Cardiac fibroblast (primary cell): ENCODE data around the gene NTRK3.

ENCODE experiments used
- DNase-seq, 2 donors: peaks; one replicate each; pipeline versions ENCODE4 v3.0.0 to v3.0.0-alpha.2; 2010; ENCODE audit warnings: low read depth in 2 of 2
- H3K4me3 ChIP-seq, 2 donors: replicated peaks in 1 of 2; 1 replicate in 1 of 2; 2 replicates in 1 of 2; pipeline ENCODE4 v1.5.1; 2011; ENCODE audit warnings: low read depth in 2 of 2, low read length in 2 of 2, mild to moderate bottlenecking in 2 of 2, moderate library complexity in 1 of 2
- TF ChIP-seq, protein P1 (sequence below): IDR thresholded peaks from one replicate; pipeline ENCODE4 v1.5.1; 2011; ENCODE audit warnings: low read depth, mild to moderate bottlenecking, low read length, inconsistent platforms

The NTRK3 gene

GRCh38 chr15:88152672-88153071 lies 103.9 kb downstream of the NTRK3 start:
- TF ChIP-seq, protein P1, sequence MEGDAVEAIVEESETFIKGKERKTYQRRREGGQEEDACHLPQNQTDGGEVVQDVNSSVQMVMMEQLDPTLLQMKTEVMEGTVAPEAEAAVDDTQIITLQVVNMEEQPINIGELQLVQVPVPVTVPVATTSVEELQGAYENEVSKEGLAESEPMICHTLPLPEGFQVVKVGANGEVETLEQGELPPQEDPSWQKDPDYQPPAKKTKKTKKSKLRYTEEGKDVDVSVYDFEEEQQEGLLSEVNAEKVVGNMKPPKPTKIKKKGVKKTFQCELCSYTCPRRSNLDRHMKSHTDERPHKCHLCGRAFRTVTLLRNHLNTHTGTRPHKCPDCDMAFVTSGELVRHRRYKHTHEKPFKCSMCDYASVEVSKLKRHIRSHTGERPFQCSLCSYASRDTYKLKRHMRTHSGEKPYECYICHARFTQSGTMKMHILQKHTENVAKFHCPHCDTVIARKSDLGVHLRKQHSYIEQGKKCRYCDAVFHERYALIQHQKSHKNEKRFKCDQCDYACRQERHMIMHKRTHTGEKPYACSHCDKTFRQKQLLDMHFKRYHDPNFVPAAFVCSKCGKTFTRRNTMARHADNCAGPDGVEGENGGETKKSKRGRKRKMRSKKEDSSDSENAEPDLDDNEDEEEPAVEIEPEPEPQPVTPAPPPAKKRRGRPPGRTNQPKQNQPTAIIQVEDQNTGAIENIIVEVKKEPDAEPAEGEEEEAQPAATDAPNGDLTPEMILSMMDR, result no peak
- no peak overlapping the region for H3K4me3 ChIP-seq
- no peak for DNase-seq

DNA sequence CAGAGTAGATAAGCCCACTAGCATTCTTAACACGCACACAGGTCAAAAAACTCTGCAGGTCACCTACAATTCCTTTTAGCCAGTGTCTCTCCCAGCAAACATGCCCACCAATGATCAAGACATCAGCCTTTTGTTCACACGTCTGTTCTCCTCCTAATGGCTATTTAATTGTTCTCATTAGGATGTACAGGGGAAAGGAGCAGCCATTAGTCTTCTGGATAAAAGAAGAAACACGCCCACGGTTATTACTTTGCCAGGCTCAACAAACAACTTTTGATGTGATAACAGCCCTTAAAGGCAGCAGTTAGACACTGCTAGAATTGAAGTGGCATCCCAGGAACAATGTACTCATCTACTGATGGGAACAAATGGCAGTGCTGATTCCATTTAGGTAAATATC lies 108.8 kb downstream of the NTRK3 start:
- H3K4me3 ChIP-seq, result no peak overlapping the region
- DNase-seq, result no peak
- TF ChIP-seq, protein P1, result no peak

DNA sequence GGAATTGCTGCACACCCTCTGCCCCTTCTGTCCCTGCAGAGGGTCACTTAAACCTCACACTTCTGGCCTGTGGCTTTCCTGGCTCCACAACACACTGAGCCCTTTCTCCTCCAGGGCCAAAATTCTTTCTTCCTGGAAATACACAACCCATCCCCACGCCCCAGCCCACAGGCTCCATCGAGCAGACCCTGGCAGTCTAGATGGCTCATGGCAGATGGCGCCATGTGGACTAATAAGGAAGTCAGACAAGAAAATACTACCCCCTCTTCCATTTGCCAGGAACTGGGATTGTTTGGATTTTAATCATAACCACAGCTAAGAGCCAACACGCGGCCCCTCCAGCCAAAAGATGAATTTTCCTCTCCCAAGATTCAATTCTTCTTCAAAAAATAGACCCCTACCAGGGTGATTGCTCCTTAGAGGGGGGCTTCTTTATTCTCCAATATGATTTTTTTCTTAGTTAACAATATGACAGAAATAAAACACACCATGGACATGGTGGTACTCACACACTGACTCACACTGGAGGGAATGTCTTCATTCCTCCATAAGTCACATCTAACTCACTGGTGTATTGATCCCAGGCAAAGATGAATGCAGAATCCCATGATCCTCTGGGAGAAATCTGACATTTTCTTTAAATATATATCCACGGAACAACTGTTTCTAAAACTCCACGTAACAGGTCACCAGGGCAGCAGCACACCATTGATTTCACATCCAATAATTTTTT lies 111.5 kb downstream of the NTRK3 start:
- TF ChIP-seq, protein P1, result no peak
- no peak for DNase-seq
- H3K4me3 ChIP-seq, result no peak overlapping the region

DNA sequence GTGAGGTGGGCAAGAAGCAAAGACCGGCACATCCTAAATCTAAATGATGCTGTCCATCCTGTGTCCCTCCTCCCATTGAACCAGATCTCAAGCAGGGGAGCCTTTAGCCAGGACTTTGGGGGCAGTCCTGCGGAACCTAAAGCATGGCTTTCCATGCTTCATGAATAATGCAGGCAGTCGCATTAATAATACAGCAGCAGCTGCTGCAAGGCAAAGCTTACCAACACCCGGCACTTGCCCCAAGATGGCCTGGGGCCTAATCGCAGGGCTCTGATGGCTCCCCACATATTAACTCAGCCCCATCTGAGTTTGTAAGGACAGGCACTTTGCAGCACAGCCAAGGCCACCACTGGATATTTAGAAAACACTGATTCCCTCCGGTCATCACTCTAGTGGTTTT lies 114.4 kb downstream of the NTRK3 start:
- no peak overlapping the region for H3K4me3 ChIP-seq
- TF ChIP-seq, protein P1, result no peak
- DNase-seq, result no peak

GRCh38 chr15:88141269-88141889 lies 115.2 kb downstream of the NTRK3 start:
- DNase-seq, result no peak
- H3K4me3 ChIP-seq, result no peak overlapping the region
- TF ChIP-seq, protein P1, result no peak

GRCh38 chr15:88140398-88140797 lies 116.1 kb downstream of the NTRK3 start:
- no peak overlapping the region for H3K4me3 ChIP-seq
- TF ChIP-seq, protein P1, result no peak
- no peak for DNase-seq
